CD4-positive, alpha-beta memory T cell (primary cell): ENCODE data around the gene OTX2. TPM values are rescaled to one million over a fixed set of nuclear protein-coding genes. Genes with fewer than 3 reads are reported as not detected.

Experiments
- CTCF ChIA-PET: fragments of 350-600 bp; sonication (Branson Sonifier 250); formaldehyde crosslinking; loops from one replicate; lab custom pipeline; 2021; ENCODE audit warnings: inconsistent platforms; ENCODE audit not compliant: partially characterized antibody; lab: Charles Lee
- POLR2A ChIA-PET: fragments of 350-600 bp; sonication (Branson Sonifier 250); formaldehyde crosslinking; loops from one replicate; lab custom pipeline; 2021; ENCODE audit not compliant: partially characterized antibody; lab: Charles Lee
- DNase-seq, 5 donors: peaks; one replicate each; pipeline versions ENCODE4 v3.0.0 to v3.0.0-alpha.2; 2020 to 2022; ENCODE audit warnings: mixed read lengths in 1 of 5
- H3K27ac ChIP-seq: one replicate; pipeline ENCODE4 v1.7.0; 2013; ENCODE audit warnings: low read depth, low read length
- H3K27me3 ChIP-seq: 2 replicates; pipeline ENCODE4 v1.7.0; 2013; ENCODE audit warnings: mild to moderate bottlenecking, low read length, moderate library complexity; ENCODE audit not compliant: insufficient read depth
- H3K36me3 ChIP-seq: 2 replicates; pipeline ENCODE4 v1.7.0; 2013; ENCODE audit warnings: mild to moderate bottlenecking, low read length, moderate library complexity; ENCODE audit not compliant: insufficient read depth
- H3K4me1 ChIP-seq: 2 replicates; pipeline ENCODE4 v1.7.0; 2013; ENCODE audit warnings: mild to moderate bottlenecking, low read length, moderate library complexity; ENCODE audit not compliant: insufficient read depth
- H3K4me3 ChIP-seq, 2 donors: one replicate each; pipeline ENCODE4 v1.7.0; 2013; ENCODE audit warnings: low read length in 2 of 2, mild to moderate bottlenecking in 1 of 2
- H3K9me3 ChIP-seq, 2 donors: one replicate each; pipeline ENCODE4 v1.7.0; 2013; ENCODE audit warnings: low read length in 2 of 2, control low read depth in 1 of 2; ENCODE audit not compliant: control insufficient read depth in 1 of 2
- H3K27ac Mint-ChIP-seq, 7 donors: one replicate each; pipeline ENCODE4 v1.8.0; 2020 to 2021; ENCODE audit warnings: mixed read lengths in 7 of 7, mild to moderate bottlenecking in 6 of 7, inconsistent platforms in 3 of 7, moderate library complexity in 3 of 7
- H3K27me3 Mint-ChIP-seq, 2 donors: one replicate each; pipeline ENCODE4 v1.8.0; 2020 to 2021; ENCODE audit warnings: mixed read lengths in 2 of 2
- H3K36me3 Mint-ChIP-seq, 2 donors: one replicate each; pipeline ENCODE4 v1.8.0; 2020 to 2021; ENCODE audit warnings: mixed read lengths in 2 of 2, inconsistent platforms in 1 of 2, mild to moderate bottlenecking in 1 of 2
- H3K4me1 Mint-ChIP-seq, 4 donors: one replicate each; pipeline ENCODE4 v1.8.0; 2020 to 2021; ENCODE audit warnings: mixed read lengths in 4 of 4, mild to moderate bottlenecking in 1 of 4
- H3K4me3 Mint-ChIP-seq, 8 donors: one replicate each; pipeline ENCODE4 v1.8.0; 2020 to 2021; ENCODE audit warnings: mixed read lengths in 8 of 8, mild to moderate bottlenecking in 7 of 8, moderate library complexity in 6 of 8, inconsistent platforms in 3 of 8
- H3K9me3 Mint-ChIP-seq, 8 donors: one replicate each; pipeline ENCODE4 v1.8.0; 2020 to 2021; ENCODE audit warnings: mixed read lengths in 8 of 8, mild to moderate bottlenecking in 5 of 8, inconsistent platforms in 3 of 8, moderate library complexity in 1 of 8
- intact Hi-C: fragments of 100-400 bp; cut with micrococcal nuclease; formaldehyde crosslinking; loops from one replicate; pipeline ENCODE4 v1.15.1; 2023
- polyA plus RNA-seq, 2 donors: library from polyadenylated mRNA; unstranded; fragments of 300-500 nt; fragmentation: Illumina TruSeq; gene quantifications; one replicate each; pipeline ENCODE4 v1.2.3, GENCODE V29; 2021
- total RNA-seq, 2 experiments: library from RNA; stranded (reverse); gene quantifications; one replicate each; pipeline ENCODE4 v1.2.3, GENCODE V29; 2021

OTX2 gene
- total and polyA plus RNA-seq, 4 experiments from 2014 or later: not detected

- peaks cover 51 to 54% of the 10 kb centered on the region in 2 donors for H3K27me3 Mint-ChIP-seq
- no peaks in the 10 kb centered on the region for H3K9me3 ChIP-seq
- H3K27ac Mint-ChIP-seq: no peak overlapping the region
- peaks cover 28% of the 10 kb centered on the region for H3K27me3 ChIP-seq
- no peak overlapping the region for H3K4me3 Mint-ChIP-seq
- ChIA-PET CTCF (no interaction called here), POLR2A (no interaction called here)
- H3K36me3 Mint-ChIP-seq: no peaks in the 10 kb centered on the region
- intact Hi-C loops: no loop called here
- H3K4me1 Mint-ChIP-seq: peaks cover 0 to 13% (median 9%) of the 10 kb centered on the region in 4 donors
- H3K36me3 ChIP-seq: no peaks in the 10 kb centered on the region
- H3K4me1 ChIP-seq: peaks cover 7% of the 10 kb centered on the region
- no peak for DNase-seq
- no peak overlapping the region for H3K27ac ChIP-seq
- peaks cover 0 to 12% (median 5%) of the 10 kb centered on the region in 8 donors for H3K9me3 Mint-ChIP-seq
- no peak overlapping the region for H3K4me3 ChIP-seq
Observed at GRCh38 chr14:56794557-56795283, 15.6 kb downstream of the OTX2 start.

DNA sequence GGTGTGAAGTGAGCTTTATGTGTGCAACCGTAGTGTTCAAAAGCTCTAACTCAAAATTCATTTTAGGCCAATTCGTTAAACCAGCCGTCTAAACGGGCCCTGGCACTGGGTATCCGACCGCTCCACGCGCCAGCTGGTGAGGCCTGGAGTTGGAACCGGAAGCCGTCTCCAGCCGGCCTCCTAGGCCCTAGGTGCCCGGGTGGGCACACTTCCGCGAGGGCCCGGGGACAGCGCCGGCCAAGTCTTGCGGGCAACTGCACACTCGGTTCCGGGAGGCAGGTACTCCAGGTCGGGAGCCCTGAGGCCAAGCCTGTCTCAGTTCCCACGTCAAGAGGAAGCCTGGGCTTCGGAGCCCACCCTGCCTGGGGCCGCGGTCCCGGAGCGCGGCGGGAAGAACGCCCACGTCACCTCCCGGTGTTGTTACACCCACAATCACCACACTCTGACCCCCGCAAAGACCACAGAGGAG, 16.2 kb downstream of the OTX2 start:
- no peak overlapping the region for H3K27ac ChIP-seq
- H3K9me3 Mint-ChIP-seq: peaks cover 0 to 10% (median 5%) of the 10 kb centered on the region in 8 donors
- peaks cover 23% of the 10 kb centered on the region for H3K27me3 ChIP-seq
- no peaks in the 10 kb centered on the region for H3K9me3 ChIP-seq
- CTCF ChIA-PET: no interaction called here
- H3K4me1 Mint-ChIP-seq: peaks cover 0 to 13% (median 7%) of the 10 kb centered on the region in 4 donors
- H3K27ac Mint-ChIP-seq: no peak overlapping the region
- no peaks in the 10 kb centered on the region for H3K36me3 ChIP-seq
- no peak overlapping the region for H3K4me3 Mint-ChIP-seq
- intact Hi-C loops: no loop called here
- H3K4me1 ChIP-seq: peaks cover 7% of the 10 kb centered on the region
- peaks cover 45 to 48% of the 10 kb centered on the region in 2 donors for H3K27me3 Mint-ChIP-seq
- no peak overlapping the region for H3K4me3 ChIP-seq
- no peaks in the 10 kb centered on the region for H3K36me3 Mint-ChIP-seq
- DNase-seq: no peak
- POLR2A ChIA-PET: no interaction called here

GRCh38 chr14:56789955-56790354, 20.3 kb downstream of the OTX2 start:
- no peak for DNase-seq
- H3K9me3 Mint-ChIP-seq: peaks cover 0 to 8% (median 3%) of the 10 kb centered on the region in 8 donors
- ChIA-PET CTCF (no interaction called here), POLR2A (no interaction called here)
- H3K27me3 Mint-ChIP-seq: peaks cover 22 to 30% of the 10 kb centered on the region in 2 donors
- H3K27me3 ChIP-seq: peaks cover 7% of the 10 kb centered on the region
- no peaks in the 10 kb centered on the region for H3K4me1 Mint-ChIP-seq
- H3K4me3 Mint-ChIP-seq: no peak overlapping the region
- H3K27ac Mint-ChIP-seq: no peak overlapping the region
- H3K4me3 ChIP-seq: no peak overlapping the region
- intact Hi-C loops: no loop called here
- no peak overlapping the region for H3K27ac ChIP-seq
- H3K9me3 ChIP-seq: no peaks in the 10 kb centered on the region
- no peaks in the 10 kb centered on the region for H3K4me1 ChIP-seq
- no peaks in the 10 kb centered on the region for H3K36me3 ChIP-seq
- no peaks in the 10 kb centered on the region for H3K36me3 Mint-ChIP-seq

DNA sequence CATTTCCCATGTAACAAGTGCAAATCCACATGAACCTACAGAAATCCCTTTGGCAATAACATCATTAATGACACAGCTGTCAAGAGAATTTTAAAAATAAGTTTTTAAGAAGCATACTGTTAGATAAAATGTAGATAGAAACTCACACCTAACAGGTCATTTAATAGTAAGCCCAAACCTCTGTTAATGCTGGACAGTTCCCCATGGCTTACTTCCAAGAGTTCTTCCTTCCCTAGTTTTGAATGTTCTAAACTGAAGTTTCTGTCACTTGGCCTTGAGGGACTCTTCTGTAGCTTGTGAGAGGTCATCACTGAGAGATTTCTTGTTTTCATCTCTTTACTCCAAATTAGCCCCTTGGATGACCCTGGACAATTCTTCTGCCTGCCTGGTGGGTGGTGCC, 22.7 kb downstream of the OTX2 start:
- H3K36me3 Mint-ChIP-seq: no peaks in the 10 kb centered on the region
- CTCF ChIA-PET: no interaction called here

DNA sequence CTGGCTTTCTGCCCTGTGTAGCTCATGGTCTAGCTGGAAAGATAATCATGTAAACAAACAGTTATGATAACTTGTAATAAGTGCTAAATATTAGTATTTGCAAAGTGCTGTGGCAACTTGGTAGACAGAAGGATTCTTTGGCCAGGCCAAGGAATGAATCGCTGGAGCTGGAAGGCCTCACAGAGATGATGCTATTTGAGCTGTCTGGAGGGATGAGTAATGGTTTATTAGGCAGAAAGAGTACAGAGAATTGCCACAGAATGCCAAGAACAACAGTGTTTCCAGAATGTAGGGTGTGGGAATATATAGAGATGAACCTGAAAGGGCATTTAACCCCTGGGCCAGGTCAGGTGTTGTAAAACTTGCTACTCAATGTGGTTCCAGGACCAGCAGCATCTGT, 27.6 kb downstream of the OTX2 start:
- no peaks in the 10 kb centered on the region for H3K4me1 Mint-ChIP-seq
- ChIA-PET POLR2A (no interaction called here), CTCF (no interaction called here)
- H3K9me3 ChIP-seq: no peaks in the 10 kb centered on the region
- no peaks in the 10 kb centered on the region for H3K36me3 ChIP-seq
- H3K4me1 ChIP-seq: no peaks in the 10 kb centered on the region
- peaks cover 0 to 4% (median 0%) of the 10 kb centered on the region in 8 donors for H3K9me3 Mint-ChIP-seq
- DNase-seq: no peak
- intact Hi-C loops: no loop called here
- H3K27me3 ChIP-seq: no peaks in the 10 kb centered on the region
- no peak overlapping the region for H3K4me3 Mint-ChIP-seq
- H3K27me3 Mint-ChIP-seq: peaks cover 4 to 10% of the 10 kb centered on the region in 2 donors
- H3K27ac ChIP-seq: no peak overlapping the region
- H3K4me3 ChIP-seq: no peak overlapping the region
- no peaks in the 10 kb centered on the region for H3K36me3 Mint-ChIP-seq
- no peak overlapping the region for H3K27ac Mint-ChIP-seq

More for the DNA sequence above, 22.7 kb downstream of the OTX2 start:
- no peak overlapping the region for H3K27ac Mint-ChIP-seq
- peaks cover 0 to 4% (median 0%) of the 10 kb centered on the region in 8 donors for H3K9me3 Mint-ChIP-seq
- Histone ChIP-seq H3K27ac (no peak overlapping the region), H3K9me3 (no peaks in the 10 kb centered on the region), H3K36me3 (no peaks in the 10 kb centered on the region), H3K27me3 (no peaks in the 10 kb centered on the region), H3K4me1 (no peaks in the 10 kb centered on the region), H3K4me3 (no peak overlapping the region)
- H3K4me3 Mint-ChIP-seq: no peak overlapping the region
- no peaks in the 10 kb centered on the region for H3K4me1 Mint-ChIP-seq
- H3K27me3 Mint-ChIP-seq: peaks cover 12 to 22% of the 10 kb centered on the region in 2 donors
- intact Hi-C loops: no loop called here
- POLR2A ChIA-PET: no interaction called here
- no peak for DNase-seq

GRCh38 chr14:56774503-56774902, 35.8 kb downstream of the OTX2 start:
- intact Hi-C loops: no loop called here
- peaks cover 4 to 11% of the 10 kb centered on the region in 2 donors for H3K27me3 Mint-ChIP-seq
- H3K36me3 ChIP-seq: no peaks in the 10 kb centered on the region
- H3K27ac ChIP-seq: no peak overlapping the region
- no peaks in the 10 kb centered on the region for H3K36me3 Mint-ChIP-seq
- no peak overlapping the region for H3K4me3 Mint-ChIP-seq
- no peaks in the 10 kb centered on the region for H3K4me1 ChIP-seq
- no peaks in the 10 kb centered on the region for H3K4me1 Mint-ChIP-seq
- H3K4me3 ChIP-seq: no peak overlapping the region
- ChIA-PET CTCF (interaction anchor here (0.9 kb wide), 1 partner anchor 14 kb away, joined by 3 read pairs; no protein-coding TSS in a partner anchor), POLR2A (no interaction called here)
- no peaks in the 10 kb centered on the region for H3K27me3 ChIP-seq
- DNase-seq: no peak
- H3K9me3 ChIP-seq: no peaks in the 10 kb centered on the region
- no peaks in the 10 kb centered on the region for H3K9me3 Mint-ChIP-seq
- H3K27ac Mint-ChIP-seq: no peak overlapping the region

DNA sequence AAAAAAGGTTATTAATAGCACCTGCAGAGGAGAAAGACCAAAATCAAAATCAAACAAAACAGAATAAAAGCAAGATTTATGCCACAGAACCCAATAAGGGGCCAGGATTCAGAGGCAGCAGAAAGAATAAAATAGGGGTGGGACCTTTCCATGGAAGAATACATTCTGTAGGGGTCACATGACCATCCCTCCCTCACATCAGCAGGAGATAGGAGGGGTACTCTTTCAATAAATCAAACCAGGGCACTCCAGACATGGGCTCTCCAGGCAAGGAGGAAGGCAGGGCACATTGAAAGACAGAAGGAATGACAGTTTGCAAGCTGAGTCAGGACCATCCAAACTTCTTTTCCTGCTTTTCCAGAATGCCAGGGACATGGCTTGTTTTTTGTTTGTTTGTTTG, 39.8 kb downstream of the OTX2 start:
- no peaks in the 10 kb centered on the region for H3K27me3 ChIP-seq
- no peaks in the 10 kb centered on the region for H3K36me3 ChIP-seq
- no peak overlapping the region for H3K27ac ChIP-seq
- ChIA-PET CTCF (no interaction called here), POLR2A (no interaction called here)
- intact Hi-C loops: no loop called here
- Mint-ChIP-seq H3K27ac (no peak overlapping the region), H3K9me3 (no peaks in the 10 kb centered on the region), H3K4me1 (no peaks in the 10 kb centered on the region), H3K36me3 (no peaks in the 10 kb centered on the region), H3K4me3 (no peak overlapping the region), H3K27me3 (peaks cover 6 to 7% of the 10 kb centered on the region in 2 donors)
- H3K4me3 ChIP-seq: no peak overlapping the region
- no peaks in the 10 kb centered on the region for H3K4me1 ChIP-seq
- no peak for DNase-seq
- no peaks in the 10 kb centered on the region for H3K9me3 ChIP-seq
